Measurements from ENCODE around the gene S100PBP.

Gene S100PBP

GRCh38 chr1:32894681-32895080, 77.2 kb downstream of the S100PBP start:
- H3K4ac ChIP-seq (ENCODE audit: low read depth in 1 of 2, low read length in 2 of 2), result no peak overlapping the region
- H2BK15ac ChIP-seq (ENCODE audit: low read depth, poor library complexity, severe bottlenecking), result no peak overlapping the region
- no peak overlapping the region for H2AFZ ChIP-seq (ENCODE audit: low read depth, low read length)
- H2BK5ac ChIP-seq (ENCODE audit: low read depth, low read length, poor library complexity, severe bottlenecking), result no peak overlapping the region
- H3K27me3 ChIP-seq (ENCODE audit: control insufficient read depth in 1 of 2, insufficient read depth in 1 of 2, low read length in 2 of 2), result peaks cover 31 to 38% of the 10 kb centered on the region in 2 experiments
- no peak overlapping the region for H3K9ac ChIP-seq (ENCODE audit: low read length)
- H3K4me1 ChIP-seq (ENCODE audit: control insufficient read depth, insufficient read depth, low read depth, low read length), result peaks cover 13% of the 10 kb centered on the region
- WGBS, result 78% methylated on average over 6 of the region's 6 CpGs
- no peak overlapping the region for H2BK120ac ChIP-seq (ENCODE audit: low read depth, low read length)
- H3K36me3 ChIP-seq (ENCODE audit: control insufficient read depth in 1 of 2, insufficient read depth in 2 of 2, low read depth in 1 of 2, low read length in 2 of 2), result peaks cover 0 to 3% of the 10 kb centered on the region in 2 experiments
- no peak overlapping the region for H2AK5ac ChIP-seq (ENCODE audit: low read length, severe bottlenecking)
- no peak overlapping the region for H3K27ac ChIP-seq (ENCODE audit: low read length, poor library complexity, severe bottlenecking)
- H3K79me1 ChIP-seq (replicated peaks; ENCODE audit: low read length, poor library complexity, severe bottlenecking), result no peaks in the 10 kb centered on the region
- H2BK12ac ChIP-seq (ENCODE audit: low read length in 2 of 2), result no peak overlapping the region
- no peak overlapping the region for H3K18ac ChIP-seq (ENCODE audit: low read depth in 1 of 2, low read length in 2 of 2)
- no peak overlapping the region for H4K8ac ChIP-seq (ENCODE audit: low read length)
- H3K14ac ChIP-seq (ENCODE audit: low read length in 2 of 2), result no peak overlapping the region
- no peak overlapping the region for H4K91ac ChIP-seq (ENCODE audit: low read length)
- H3K4me3 ChIP-seq (ENCODE audit: insufficient read depth in 1 of 2, low read depth in 1 of 2, low read length in 2 of 2), result no peak overlapping the region
- H3K23ac ChIP-seq (ENCODE audit: low read length in 2 of 2), result no peak overlapping the region
- H3K4me2 ChIP-seq (ENCODE audit: low read length, poor library complexity, severe bottlenecking), result no peak overlapping the region
- DNase-seq, result no peak
- H3K9me3 ChIP-seq (ENCODE audit: control insufficient read depth, low read length), result no peaks in the 10 kb centered on the region

GRCh38 chr1:32895325-32896215, 78.1 kb downstream of the S100PBP start:
- Histone ChIP-seq H3K27ac (ENCODE audit: low read length, poor library complexity, severe bottlenecking) (no peak overlapping the region), H2BK120ac (ENCODE audit: low read depth, low read length) (no peak overlapping the region), H2BK12ac (ENCODE audit: low read length in 2 of 2) (no peak overlapping the region), H2BK5ac (ENCODE audit: low read depth, low read length, poor library complexity, severe bottlenecking) (no peak overlapping the region), H3K79me1 (replicated peaks; ENCODE audit: low read length, poor library complexity, severe bottlenecking) (no peaks in the 10 kb centered on the region), H4K8ac (ENCODE audit: low read length) (no peak overlapping the region), H3K4me3 (ENCODE audit: insufficient read depth in 1 of 2, low read depth in 1 of 2, low read length in 2 of 2) (no peak overlapping the region), H2BK15ac (ENCODE audit: low read depth, poor library complexity, severe bottlenecking) (no peak overlapping the region), H2AK5ac (ENCODE audit: low read length, severe bottlenecking) (no peak overlapping the region), H3K4me2 (ENCODE audit: low read length, poor library complexity, severe bottlenecking) (no peak overlapping the region), H2AFZ (ENCODE audit: low read depth, low read length) (no peak overlapping the region), H3K23ac (ENCODE audit: low read length in 2 of 2) (no peak overlapping the region), H3K9ac (ENCODE audit: low read length) (no peak overlapping the region), H4K91ac (ENCODE audit: low read length) (no peak overlapping the region), H3K4ac (ENCODE audit: low read depth in 1 of 2, low read length in 2 of 2) (no peak overlapping the region), H3K9me3 (ENCODE audit: control insufficient read depth, low read length) (no peaks in the 10 kb centered on the region), H3K27me3 (ENCODE audit: control insufficient read depth in 1 of 2, insufficient read depth in 1 of 2, low read length in 2 of 2) (peaks cover 22 to 32% of the 10 kb centered on the region in 2 experiments), H3K4me1 (ENCODE audit: control insufficient read depth, insufficient read depth, low read depth, low read length) (peaks cover 17% of the 10 kb centered on the region), H3K14ac (ENCODE audit: low read length in 2 of 2) (peak overlapping the region in 1 of 2 experiments; percentile 50), H3K36me3 (ENCODE audit: control insufficient read depth in 1 of 2, insufficient read depth in 2 of 2, low read depth in 1 of 2, low read length in 2 of 2) (peaks cover 0 to 3% of the 10 kb centered on the region in 2 experiments), H3K18ac (ENCODE audit: low read depth in 1 of 2, low read length in 2 of 2) (no peak overlapping the region)
- DNase-seq, result no peak
- WGBS, result 93% methylated on average over 25 of the region's 26 CpGs

GRCh38 chr1:32896451-32896850, 79.0 kb downstream of the S100PBP start:
- DNase-seq, result no peak
- Histone ChIP-seq H3K27ac (ENCODE audit: low read length, poor library complexity, severe bottlenecking) (no peak overlapping the region), H3K4ac (ENCODE audit: low read depth in 1 of 2, low read length in 2 of 2) (no peak overlapping the region), H3K9me3 (ENCODE audit: control insufficient read depth, low read length) (no peaks in the 10 kb centered on the region), H2AFZ (ENCODE audit: low read depth, low read length) (no peak overlapping the region), H2BK120ac (ENCODE audit: low read depth, low read length) (no peak overlapping the region), H3K14ac (ENCODE audit: low read length in 2 of 2) (no peak overlapping the region), H3K9ac (ENCODE audit: low read length) (no peak overlapping the region), H3K27me3 (ENCODE audit: control insufficient read depth in 1 of 2, insufficient read depth in 1 of 2, low read length in 2 of 2) (peaks cover 13 to 26% of the 10 kb centered on the region in 2 experiments), H2BK5ac (ENCODE audit: low read depth, low read length, poor library complexity, severe bottlenecking) (no peak overlapping the region), H2BK12ac (ENCODE audit: low read length in 2 of 2) (no peak overlapping the region), H3K36me3 (ENCODE audit: control insufficient read depth in 1 of 2, insufficient read depth in 2 of 2, low read depth in 1 of 2, low read length in 2 of 2) (peaks cover 0 to 3% of the 10 kb centered on the region in 2 experiments), H3K79me1 (replicated peaks; ENCODE audit: low read length, poor library complexity, severe bottlenecking) (no peaks in the 10 kb centered on the region), H3K18ac (ENCODE audit: low read depth in 1 of 2, low read length in 2 of 2) (no peak overlapping the region), H4K8ac (ENCODE audit: low read length) (no peak overlapping the region), H3K4me1 (ENCODE audit: control insufficient read depth, insufficient read depth, low read depth, low read length) (peaks cover 22% of the 10 kb centered on the region), H3K4me2 (ENCODE audit: low read length, poor library complexity, severe bottlenecking) (no peak overlapping the region), H3K4me3 (ENCODE audit: insufficient read depth in 1 of 2, low read depth in 1 of 2, low read length in 2 of 2) (no peak overlapping the region), H4K91ac (ENCODE audit: low read length) (no peak overlapping the region), H2BK15ac (ENCODE audit: low read depth, poor library complexity, severe bottlenecking) (no peak overlapping the region), H2AK5ac (ENCODE audit: low read length, severe bottlenecking) (no peak overlapping the region), H3K23ac (ENCODE audit: low read length in 2 of 2) (no peak overlapping the region)
- 81% methylated on average over 5 of the region's 5 CpGs for WGBS

- H3K4me1 ChIP-seq (ENCODE audit: control insufficient read depth, insufficient read depth, low read depth, low read length), result peaks cover 24% of the 10 kb centered on the region
- no peak overlapping the region for H2AK5ac ChIP-seq (ENCODE audit: low read length, severe bottlenecking)
- H2AFZ ChIP-seq (ENCODE audit: low read depth, low read length), result no peak overlapping the region
- H2BK5ac ChIP-seq (ENCODE audit: low read depth, low read length, poor library complexity, severe bottlenecking), result no peak overlapping the region
- no peak overlapping the region for H2BK15ac ChIP-seq (ENCODE audit: low read depth, poor library complexity, severe bottlenecking)
- peaks cover 0 to 3% of the 10 kb centered on the region in 2 experiments for H3K36me3 ChIP-seq (ENCODE audit: control insufficient read depth in 1 of 2, insufficient read depth in 2 of 2, low read depth in 1 of 2, low read length in 2 of 2)
- H3K4me2 ChIP-seq (ENCODE audit: low read length, poor library complexity, severe bottlenecking), result no peak overlapping the region
- 86% methylated on average over 11 of the region's 11 CpGs for WGBS
- no peak overlapping the region for H3K14ac ChIP-seq (ENCODE audit: low read length in 2 of 2)
- H4K8ac ChIP-seq (ENCODE audit: low read length), result no peak overlapping the region
- H3K9ac ChIP-seq (ENCODE audit: low read length), result no peak overlapping the region
- H3K23ac ChIP-seq (ENCODE audit: low read length in 2 of 2), result no peak overlapping the region
- no peak overlapping the region for H3K27ac ChIP-seq (ENCODE audit: low read length, poor library complexity, severe bottlenecking)
- no peak overlapping the region for H3K4ac ChIP-seq (ENCODE audit: low read depth in 1 of 2, low read length in 2 of 2)
- no peaks in the 10 kb centered on the region for H3K9me3 ChIP-seq (ENCODE audit: control insufficient read depth, low read length)
- peaks cover 5 to 20% of the 10 kb centered on the region in 2 experiments for H3K27me3 ChIP-seq (ENCODE audit: control insufficient read depth in 1 of 2, insufficient read depth in 1 of 2, low read length in 2 of 2)
- no peak overlapping the region for H4K91ac ChIP-seq (ENCODE audit: low read length)
- H3K79me1 ChIP-seq (replicated peaks; ENCODE audit: low read length, poor library complexity, severe bottlenecking), result no peaks in the 10 kb centered on the region
- no peak overlapping the region for H3K18ac ChIP-seq (ENCODE audit: low read depth in 1 of 2, low read length in 2 of 2)
- no peak overlapping the region for H3K4me3 ChIP-seq (ENCODE audit: insufficient read depth in 1 of 2, low read depth in 1 of 2, low read length in 2 of 2)
- no peak for DNase-seq
- H2BK12ac ChIP-seq (ENCODE audit: low read length in 2 of 2), result no peak overlapping the region
- H2BK120ac ChIP-seq (ENCODE audit: low read depth, low read length), result no peak overlapping the region
These were observed 79.9 kb downstream of the S100PBP start for GRCh38 chr1:32897082-32898049.
